ENCODE measurements around the gene MAP6D1.
"Not testable (repeated sequence)": the region's sequence is repeated elsewhere in the genome, so short reads cannot be mapped to it uniquely, and the experiment has no call there.

MAP6D1 gene

DNA sequence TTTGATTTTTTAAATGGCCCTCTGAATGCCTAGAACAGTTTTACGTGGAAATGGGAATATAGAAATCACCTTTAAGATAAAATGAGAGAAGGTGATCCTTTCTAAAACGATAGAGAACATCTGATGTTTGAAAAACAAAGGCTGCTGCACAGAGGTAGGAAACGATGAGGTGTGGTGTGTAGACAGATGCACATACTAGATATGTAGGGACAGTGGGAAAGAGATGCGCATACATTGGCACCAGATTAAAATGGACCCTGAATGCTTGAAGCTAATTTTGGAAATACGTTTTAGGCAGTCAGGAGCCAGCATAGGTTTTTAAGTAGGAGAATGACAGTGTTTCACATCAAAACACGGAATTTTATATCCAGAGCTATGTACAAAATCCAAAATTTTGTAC lies 29.0 kb downstream of the MAP6D1 start:
- no peak overlapping the region for H3K4me3 ChIP-seq (ENCODE audit: low read depth in 1 of 2, low read length in 2 of 2)
- H3K9me3 ChIP-seq (ENCODE audit: control insufficient read depth in 1 of 2, low read length in 2 of 2): no peaks in the 10 kb centered on the region
- H3K4me1 ChIP-seq (ENCODE audit: control insufficient read depth in 1 of 2, insufficient read depth in 2 of 2, low read length in 2 of 2): no peaks in the 10 kb centered on the region
- H3K36me3 ChIP-seq (ENCODE audit: control insufficient read depth in 1 of 2, insufficient read depth in 2 of 2, low read length in 2 of 2): peaks cover 36 to 56% of the 10 kb centered on the region in 2 donors
- no peaks in the 10 kb centered on the region for H3K27me3 ChIP-seq (ENCODE audit: low read depth, low read length)
- no peak overlapping the region for H3K27ac ChIP-seq (ENCODE audit: low read length)

DNA sequence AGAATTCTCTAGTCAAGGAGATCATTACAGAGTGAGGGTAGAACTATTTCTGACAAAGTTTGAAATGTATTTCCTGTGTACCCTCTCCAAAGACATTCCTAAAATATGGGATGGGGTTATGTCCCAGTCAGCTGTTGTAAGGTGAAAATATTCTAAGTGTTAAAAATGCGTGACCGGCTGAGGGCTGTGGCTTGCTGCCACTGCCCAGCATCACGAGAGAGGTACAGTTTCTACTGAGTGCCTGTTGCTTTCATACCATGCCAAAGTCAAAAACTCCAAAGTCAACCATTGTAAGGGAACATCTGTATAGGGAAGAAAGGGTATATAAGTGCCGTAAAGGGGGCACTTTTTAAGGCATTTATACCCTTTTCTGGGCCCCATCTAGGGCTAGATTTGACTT lies 30.9 kb downstream of the MAP6D1 start:
- no peaks in the 10 kb centered on the region for H3K4me1 ChIP-seq (ENCODE audit: control insufficient read depth in 1 of 2, insufficient read depth in 2 of 2, low read length in 2 of 2)
- peaks cover 33 to 57% of the 10 kb centered on the region in 2 donors for H3K36me3 ChIP-seq (ENCODE audit: control insufficient read depth in 1 of 2, insufficient read depth in 2 of 2, low read length in 2 of 2)
- no peaks in the 10 kb centered on the region for H3K27me3 ChIP-seq (ENCODE audit: low read depth, low read length)
- no peaks in the 10 kb centered on the region for H3K9me3 ChIP-seq (ENCODE audit: control insufficient read depth in 1 of 2, low read length in 2 of 2)
- H3K27ac ChIP-seq (ENCODE audit: low read length): no peak overlapping the region
- no peak overlapping the region for H3K4me3 ChIP-seq (ENCODE audit: low read depth in 1 of 2, low read length in 2 of 2)

DNA sequence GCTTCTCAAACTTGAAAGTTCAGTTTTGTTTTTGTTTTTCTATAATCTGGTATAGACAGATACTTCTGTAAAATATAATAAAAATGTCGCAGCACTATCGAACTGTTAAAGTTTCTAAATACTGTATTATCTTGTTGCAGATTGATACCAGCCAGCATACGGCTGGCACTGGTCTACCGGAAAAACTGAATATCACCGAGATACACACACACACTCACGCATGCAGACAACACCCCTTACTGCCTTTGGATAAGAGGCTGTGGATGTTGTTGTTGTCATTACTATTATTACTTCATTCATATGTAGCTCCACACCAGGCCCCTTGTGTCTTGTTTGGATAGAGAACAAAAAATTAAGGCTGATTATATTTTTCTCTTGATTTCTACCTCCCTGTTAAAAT lies 32.4 kb downstream of the MAP6D1 start:
- no peaks in the 10 kb centered on the region for H3K9me3 ChIP-seq (ENCODE audit: control insufficient read depth in 1 of 2, low read length in 2 of 2)
- H3K4me3 ChIP-seq (ENCODE audit: low read depth in 1 of 2, low read length in 2 of 2): no peak overlapping the region
- H3K4me1 ChIP-seq (ENCODE audit: control insufficient read depth in 1 of 2, insufficient read depth in 2 of 2, low read length in 2 of 2): no peaks in the 10 kb centered on the region
- H3K27me3 ChIP-seq (ENCODE audit: low read depth, low read length): no peaks in the 10 kb centered on the region
- no peak overlapping the region for H3K27ac ChIP-seq (ENCODE audit: low read length)
- peaks cover 26 to 50% of the 10 kb centered on the region in 2 donors for H3K36me3 ChIP-seq (ENCODE audit: control insufficient read depth in 1 of 2, insufficient read depth in 2 of 2, low read length in 2 of 2)

DNA sequence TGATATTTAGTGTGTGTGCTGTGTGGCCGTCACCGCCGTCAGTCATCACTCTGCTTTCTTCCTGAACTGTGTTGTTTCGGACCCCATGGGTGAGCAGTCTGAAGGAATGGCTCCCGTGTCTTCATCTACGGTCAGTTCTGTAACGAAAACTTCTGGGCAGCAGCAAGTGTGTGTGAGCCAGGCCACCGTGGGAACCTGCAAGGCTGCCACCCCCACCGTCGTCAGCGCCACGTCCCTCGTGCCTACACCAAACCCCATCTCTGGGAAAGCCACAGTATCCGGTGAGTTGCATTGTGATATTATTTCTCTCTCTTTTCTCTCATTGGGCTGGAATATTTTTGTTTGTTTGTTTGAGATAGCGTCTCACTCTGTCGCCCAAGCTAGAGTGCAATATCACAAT lies 34.7 kb downstream of the MAP6D1 start:
- H3K4me1 ChIP-seq (ENCODE audit: control insufficient read depth in 1 of 2, insufficient read depth in 2 of 2, low read length in 2 of 2): no peaks in the 10 kb centered on the region
- no peak overlapping the region for H3K27ac ChIP-seq (ENCODE audit: low read length)
- H3K9me3 ChIP-seq (ENCODE audit: control insufficient read depth in 1 of 2, low read length in 2 of 2): no peaks in the 10 kb centered on the region
- peaks cover 37 to 66% of the 10 kb centered on the region in 2 donors for H3K36me3 ChIP-seq (ENCODE audit: control insufficient read depth in 1 of 2, insufficient read depth in 2 of 2, low read length in 2 of 2)
- no peaks in the 10 kb centered on the region for H3K27me3 ChIP-seq (ENCODE audit: low read depth, low read length)
- no peak overlapping the region for H3K4me3 ChIP-seq (ENCODE audit: low read depth in 1 of 2, low read length in 2 of 2)

DNA sequence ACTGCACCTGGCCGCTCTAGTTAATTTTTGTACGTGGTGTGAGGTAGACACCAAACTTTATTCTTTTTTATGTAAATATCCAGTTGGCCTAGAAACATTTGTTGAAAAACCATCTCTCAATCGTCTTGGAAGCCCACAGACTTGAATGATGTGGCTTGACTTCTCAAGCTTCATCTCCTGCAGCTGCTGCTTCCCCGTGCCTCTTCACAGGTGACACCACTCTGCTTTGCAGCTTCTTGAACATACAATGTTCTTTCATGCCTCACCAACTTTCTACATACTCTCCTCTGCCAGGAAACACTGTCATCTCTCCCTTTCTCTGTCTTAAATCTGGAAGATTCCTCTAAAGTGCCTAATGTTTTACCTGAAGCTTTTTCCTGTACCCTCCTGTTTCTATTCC lies 35.6 kb downstream of the MAP6D1 start:
- Histone ChIP-seq H3K9me3 (ENCODE audit: control insufficient read depth in 1 of 2, low read length in 2 of 2) (no peaks in the 10 kb centered on the region), H3K27ac (ENCODE audit: low read length) (no peak overlapping the region), H3K4me3 (ENCODE audit: low read depth in 1 of 2, low read length in 2 of 2) (no peak overlapping the region), H3K27me3 (ENCODE audit: low read depth, low read length) (no peaks in the 10 kb centered on the region), H3K4me1 (ENCODE audit: control insufficient read depth in 1 of 2, insufficient read depth in 2 of 2, low read length in 2 of 2) (no peaks in the 10 kb centered on the region), H3K36me3 (ENCODE audit: control insufficient read depth in 1 of 2, insufficient read depth in 2 of 2, low read length in 2 of 2) (peaks cover 38 to 67% of the 10 kb centered on the region in 2 donors)

DNA sequence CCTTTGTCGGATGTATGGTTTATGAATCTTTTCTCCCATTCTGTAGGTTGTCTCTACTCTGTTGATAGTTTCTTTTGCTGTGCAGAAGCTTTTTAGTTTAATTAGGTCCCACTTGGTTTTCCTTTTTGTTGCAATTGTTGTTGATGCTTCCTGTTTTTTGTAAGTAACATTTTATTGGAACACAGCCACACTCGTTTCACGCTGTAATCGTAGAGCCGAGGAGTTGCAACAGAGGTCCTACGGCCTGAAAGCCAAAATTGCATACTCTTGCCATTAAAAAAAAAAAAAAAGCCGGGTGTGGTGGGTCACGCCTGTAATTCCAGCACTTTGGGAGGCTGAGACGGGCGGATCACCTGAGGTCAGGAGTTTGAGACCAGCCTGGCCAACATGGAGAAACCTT lies 40.9 kb downstream of the MAP6D1 start:
- H3K4me3 ChIP-seq (ENCODE audit: low read depth in 1 of 2, low read length in 2 of 2); H3K9me3 ChIP-seq (ENCODE audit: control insufficient read depth in 1 of 2, low read length in 2 of 2); H3K27me3 ChIP-seq (ENCODE audit: low read depth, low read length); H3K4me1 ChIP-seq (ENCODE audit: control insufficient read depth in 1 of 2, insufficient read depth in 2 of 2, low read length in 2 of 2); H3K27ac ChIP-seq (ENCODE audit: low read length): not testable (repeated sequence)
- H3K36me3 ChIP-seq (ENCODE audit: control insufficient read depth in 1 of 2, insufficient read depth in 2 of 2, low read length in 2 of 2): peaks cover 22 to 53% of the 10 kb centered on the region in 2 donors

DNA sequence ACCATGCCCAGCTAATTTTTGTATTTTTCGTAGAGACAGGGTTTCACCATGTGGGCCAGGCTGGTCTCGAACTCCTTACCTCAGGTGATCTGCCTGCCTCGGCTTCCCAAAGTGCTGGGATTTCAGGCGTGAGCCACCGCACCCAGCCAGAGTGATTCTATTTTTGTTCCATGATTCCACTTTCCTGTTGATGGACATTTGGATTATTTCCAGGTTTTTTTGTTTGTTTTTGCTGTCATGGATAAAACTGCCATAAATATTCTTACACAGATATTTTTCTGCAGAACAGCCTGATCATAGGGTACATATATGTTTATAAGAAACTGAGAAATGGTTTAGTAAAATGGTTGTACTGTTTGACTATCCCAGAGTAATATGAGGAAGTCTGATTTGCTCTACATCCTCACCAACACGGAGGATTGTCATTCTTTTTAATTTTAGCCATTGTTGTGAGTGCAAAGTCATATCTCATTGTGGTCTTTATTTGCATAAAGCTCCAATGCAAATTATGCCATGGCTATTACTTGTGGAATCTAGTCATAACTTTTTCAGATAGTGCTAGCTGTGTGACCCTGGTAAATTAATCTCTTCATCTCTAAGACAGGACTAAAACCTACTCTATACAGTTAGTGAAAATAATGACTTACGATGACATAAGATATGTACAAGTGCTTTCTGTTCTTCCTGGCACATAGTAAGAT lies 42.7 kb downstream of the MAP6D1 start:
- H3K36me3 ChIP-seq (ENCODE audit: control insufficient read depth in 1 of 2, insufficient read depth in 2 of 2, low read length in 2 of 2): peaks cover 28 to 57% of the 10 kb centered on the region in 2 donors
- H3K9me3 ChIP-seq (ENCODE audit: control insufficient read depth in 1 of 2, low read length in 2 of 2): no peaks in the 10 kb centered on the region
- no peak overlapping the region for H3K4me3 ChIP-seq (ENCODE audit: low read depth in 1 of 2, low read length in 2 of 2)
- no peaks in the 10 kb centered on the region for H3K4me1 ChIP-seq (ENCODE audit: control insufficient read depth in 1 of 2, insufficient read depth in 2 of 2, low read length in 2 of 2)
- H3K27me3 ChIP-seq (ENCODE audit: low read depth, low read length): no peaks in the 10 kb centered on the region
- H3K27ac ChIP-seq (ENCODE audit: low read length): no peak overlapping the region

DNA sequence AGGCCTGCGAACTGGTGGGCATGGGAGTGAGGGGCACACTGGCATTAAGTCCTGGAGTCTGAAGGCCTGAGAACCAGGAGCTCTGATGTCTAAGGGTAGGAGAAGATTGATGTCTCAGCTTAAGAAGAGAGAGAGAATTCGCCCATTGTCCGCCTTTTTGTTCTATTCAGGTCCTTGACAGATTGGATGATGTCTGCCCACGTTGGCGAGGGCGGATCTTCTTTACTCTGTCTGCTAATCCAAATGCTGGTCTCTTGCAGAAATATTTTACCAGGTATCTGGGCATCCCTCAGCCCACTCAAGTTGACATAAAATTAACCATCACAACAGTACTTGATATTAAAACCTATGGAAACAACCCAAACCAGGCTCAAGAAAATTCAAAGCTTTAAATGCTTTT lies 44.1 kb downstream of the MAP6D1 start:
- Histone ChIP-seq H3K27ac (ENCODE audit: low read length) (no peak overlapping the region), H3K36me3 (ENCODE audit: control insufficient read depth in 1 of 2, insufficient read depth in 2 of 2, low read length in 2 of 2) (peaks cover 26 to 55% of the 10 kb centered on the region in 2 donors), H3K27me3 (ENCODE audit: low read depth, low read length) (no peaks in the 10 kb centered on the region), H3K9me3 (ENCODE audit: control insufficient read depth in 1 of 2, low read length in 2 of 2) (no peaks in the 10 kb centered on the region), H3K4me1 (ENCODE audit: control insufficient read depth in 1 of 2, insufficient read depth in 2 of 2, low read length in 2 of 2) (no peaks in the 10 kb centered on the region), H3K4me3 (ENCODE audit: low read depth in 1 of 2, low read length in 2 of 2) (no peak overlapping the region)

DNA sequence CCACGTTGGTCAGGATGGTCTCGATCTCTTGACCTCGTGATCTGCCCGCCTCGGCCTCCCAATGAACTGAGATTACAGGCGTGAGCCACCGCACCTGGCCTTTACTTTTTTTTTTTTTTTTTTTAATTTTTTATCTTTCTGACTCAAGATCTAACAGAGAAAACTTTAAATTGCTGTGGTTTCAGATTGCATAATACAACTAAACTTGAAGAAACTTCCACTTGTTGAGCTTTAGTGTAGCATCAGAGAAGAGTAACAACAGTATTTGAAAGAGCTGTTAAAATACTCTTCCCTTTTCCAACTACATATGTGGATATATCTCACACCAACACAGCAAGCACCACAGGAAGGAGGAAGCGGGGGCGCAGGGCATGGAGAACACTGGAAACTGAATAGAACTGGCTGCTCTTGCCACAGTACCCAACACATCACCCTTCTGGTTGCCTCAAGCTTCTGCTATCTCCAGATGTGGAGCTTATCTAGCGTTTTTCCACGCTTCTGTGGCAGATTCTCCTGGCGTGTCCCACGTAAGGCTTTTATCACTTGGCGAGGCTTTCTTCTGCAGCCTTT lies 45.4 kb downstream of the MAP6D1 start:
- no peak overlapping the region for H3K27ac ChIP-seq (ENCODE audit: low read length)
- H3K4me3 ChIP-seq (ENCODE audit: low read depth in 1 of 2, low read length in 2 of 2): no peak overlapping the region
- H3K9me3 ChIP-seq (ENCODE audit: control insufficient read depth in 1 of 2, low read length in 2 of 2): no peaks in the 10 kb centered on the region
- H3K4me1 ChIP-seq (ENCODE audit: control insufficient read depth in 1 of 2, insufficient read depth in 2 of 2, low read length in 2 of 2): no peaks in the 10 kb centered on the region
- H3K36me3 ChIP-seq (ENCODE audit: control insufficient read depth in 1 of 2, insufficient read depth in 2 of 2, low read length in 2 of 2): peaks cover 22 to 54% of the 10 kb centered on the region in 2 donors
- H3K27me3 ChIP-seq (ENCODE audit: low read depth, low read length): no peaks in the 10 kb centered on the region

DNA sequence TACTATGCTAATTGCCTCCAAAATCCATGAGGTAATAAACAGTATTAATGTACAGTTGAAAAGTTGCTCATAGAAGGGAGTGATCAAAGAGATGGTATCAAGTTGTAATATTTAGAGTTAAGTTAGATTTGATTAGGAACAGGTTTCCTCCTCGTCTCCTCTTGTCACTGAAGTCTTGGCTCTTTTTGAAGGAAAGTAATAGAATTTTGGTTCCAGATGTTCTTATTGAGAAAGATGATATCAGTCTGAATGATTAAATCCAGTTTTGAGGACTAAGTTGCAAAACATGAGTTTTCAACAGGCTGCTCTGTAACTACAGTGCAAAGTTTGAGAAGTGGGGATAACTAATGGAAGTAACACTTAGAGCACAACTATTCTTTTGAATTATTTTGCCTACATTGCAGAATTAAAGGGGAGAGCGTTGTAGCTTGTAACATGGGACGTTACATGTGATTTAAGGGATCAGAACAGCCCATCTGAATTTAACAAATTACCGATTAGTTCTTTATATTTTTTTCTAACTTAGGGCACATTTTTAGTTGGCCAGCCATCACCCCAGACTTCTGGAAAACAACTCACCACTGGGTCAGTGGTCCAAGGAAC lies 48.3 kb downstream of the MAP6D1 start:
- Histone ChIP-seq H3K9me3 (ENCODE audit: control insufficient read depth in 1 of 2, low read length in 2 of 2) (no peaks in the 10 kb centered on the region), H3K4me3 (ENCODE audit: low read depth in 1 of 2, low read length in 2 of 2) (no peak overlapping the region), H3K27me3 (ENCODE audit: low read depth, low read length) (no peaks in the 10 kb centered on the region), H3K4me1 (ENCODE audit: control insufficient read depth in 1 of 2, insufficient read depth in 2 of 2, low read length in 2 of 2) (no peaks in the 10 kb centered on the region), H3K36me3 (ENCODE audit: control insufficient read depth in 1 of 2, insufficient read depth in 2 of 2, low read length in 2 of 2) (peaks cover 48 to 70% of the 10 kb centered on the region in 2 donors), H3K27ac (ENCODE audit: low read length) (no peak overlapping the region)

DNA sequence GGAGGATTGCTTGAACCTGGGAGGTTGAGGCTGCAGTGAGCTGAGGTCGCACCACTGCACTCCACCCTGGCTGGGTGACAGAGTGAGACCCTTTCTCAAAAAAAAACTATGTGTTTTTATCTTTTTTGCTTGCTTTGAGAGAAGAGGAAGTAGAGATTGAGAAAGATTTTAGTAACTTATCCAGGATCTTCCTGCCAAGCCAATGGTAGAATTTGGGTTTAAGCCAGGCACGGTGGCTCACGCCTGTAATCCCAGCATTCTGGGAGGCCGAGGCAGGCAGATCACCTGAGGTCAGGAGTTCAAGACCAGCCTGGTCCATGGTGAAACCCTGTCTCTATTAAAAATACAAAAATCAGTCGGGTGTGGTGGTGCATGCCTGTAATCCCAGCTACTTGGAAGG lies 48.9 kb downstream of the MAP6D1 start:
- H3K27ac ChIP-seq (ENCODE audit: low read length); H3K27me3 ChIP-seq (ENCODE audit: low read depth, low read length); H3K4me3 ChIP-seq (ENCODE audit: low read depth in 1 of 2, low read length in 2 of 2); H3K4me1 ChIP-seq (ENCODE audit: control insufficient read depth in 1 of 2, insufficient read depth in 2 of 2, low read length in 2 of 2); H3K9me3 ChIP-seq (ENCODE audit: control insufficient read depth in 1 of 2, low read length in 2 of 2): not testable (repeated sequence)
- H3K36me3 ChIP-seq (ENCODE audit: control insufficient read depth in 1 of 2, insufficient read depth in 2 of 2, low read length in 2 of 2): peaks cover 48 to 67% of the 10 kb centered on the region in 2 donors
